LHCN-M2 (cell line): ENCODE data around the gene C6orf47. TPM values are rescaled to one million over a fixed set of nuclear protein-coding genes. Genes with fewer than 3 reads are reported as not detected.

ENCODE experiments used
- DNase-seq: peaks from one replicate; pipeline ENCODE4 v3.0.0-alpha.2; 2012; ENCODE audit warnings: low read depth
- total RNA-seq: library from RNA; depleted of rRNA; stranded (reverse); fragments of >200 nt; gene quantifications from 2 replicates; pipeline ENCODE4 v1.2.3, GENCODE V29; 2014

The C6orf47 gene
- total RNA-seq, 1 experiment from 2014 or later: 30.0 TPM

GRCh38 chr6:31687860-31688693 lies 27.5 kb upstream of the C6orf47 start:
- DNase-seq: no peak

- peak; percentile 48 for DNase-seq
Measured at GRCh38 chr6:31687321-31687720, 26.7 kb upstream of the C6orf47 start.

- DNase-seq: no peak
Measured at GRCh38 chr6:31686483-31686882, 25.9 kb upstream of the C6orf47 start.

DNA sequence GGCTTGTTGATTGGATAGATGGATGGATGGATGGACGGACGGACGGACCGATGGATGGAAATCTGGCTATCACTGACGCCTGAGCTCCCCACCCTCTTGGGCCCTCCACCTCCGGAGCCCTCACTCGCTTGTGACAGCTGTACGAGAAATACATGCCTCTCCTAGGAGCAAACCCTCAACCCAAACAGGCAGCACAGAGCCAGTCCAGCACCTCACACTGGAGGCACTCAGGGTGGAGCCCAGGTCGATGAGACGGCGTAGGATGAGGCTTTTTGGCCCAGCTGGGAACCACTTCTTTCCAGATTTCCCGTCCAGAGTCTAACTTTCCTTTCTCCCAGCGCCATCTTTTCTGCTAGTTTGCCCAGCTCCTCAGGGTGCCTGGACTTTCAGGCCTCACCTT lies 23.0 kb upstream of the C6orf47 start:
- no peak for DNase-seq

DNA sequence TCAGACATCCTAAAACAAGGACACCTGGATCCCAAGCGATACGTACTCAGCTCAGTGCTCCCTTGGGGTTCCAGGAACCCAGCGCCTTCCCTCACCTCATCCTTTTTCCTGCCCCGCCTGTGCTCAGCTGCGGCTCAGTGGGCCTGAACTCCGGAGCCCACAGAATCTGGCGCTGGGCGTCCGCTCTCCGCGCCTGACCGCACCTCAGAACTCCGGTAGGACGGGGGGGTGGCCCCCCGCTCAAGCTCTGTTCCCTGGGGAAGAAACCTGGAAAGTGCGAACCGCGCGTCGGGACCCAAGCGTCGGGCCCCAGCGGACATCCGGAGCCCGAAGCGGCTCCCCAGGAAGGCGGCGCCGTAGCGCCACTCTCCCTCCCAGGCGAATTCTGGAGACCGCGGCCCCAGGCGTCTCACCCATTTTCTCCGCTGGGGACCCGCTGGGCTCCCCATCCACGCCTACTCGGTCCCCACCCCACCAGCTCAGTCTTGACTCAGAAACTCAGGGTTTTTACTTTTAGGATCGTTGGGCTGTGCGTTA lies 20.6 kb upstream of the C6orf47 start:
- DNase-seq: peak; percentile 40

GRCh38 chr6:31680226-31681134 lies 19.9 kb upstream of the C6orf47 start, which contains the start of gene LY6G5C:
LY6G5C (minus strand) TSS chr6:31681067; CDS start chr6:31680373, 694 bp downstream.
- DNase-seq: peak; percentile 90

- no peak for DNase-seq
Measured at GRCh38 chr6:31677955-31678354, 17.4 kb upstream of the C6orf47 start.

DNA sequence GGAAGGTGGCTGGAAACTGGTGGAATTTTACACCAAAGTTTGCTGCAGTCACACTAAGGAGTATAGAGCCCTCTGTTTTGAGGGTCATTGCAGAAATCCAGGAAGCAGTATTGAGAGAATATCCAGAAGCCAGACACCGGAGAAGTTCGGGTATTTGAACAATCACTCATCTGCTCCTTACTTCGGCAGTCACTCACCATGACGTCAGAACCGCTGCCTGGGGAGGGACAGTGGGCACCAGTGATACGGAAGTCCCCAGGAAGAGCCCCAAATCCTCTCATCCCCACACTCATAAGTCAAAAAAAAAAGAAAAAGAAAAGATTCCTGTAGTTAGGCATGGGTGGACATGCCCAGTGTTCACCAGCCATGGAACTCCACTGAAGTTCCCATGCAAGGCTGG lies 16.3 kb upstream of the C6orf47 start:
- no peak for DNase-seq

GRCh38 chr6:31676322-31676903 lies 15.8 kb upstream of the C6orf47 start:
- no peak for DNase-seq

DNA sequence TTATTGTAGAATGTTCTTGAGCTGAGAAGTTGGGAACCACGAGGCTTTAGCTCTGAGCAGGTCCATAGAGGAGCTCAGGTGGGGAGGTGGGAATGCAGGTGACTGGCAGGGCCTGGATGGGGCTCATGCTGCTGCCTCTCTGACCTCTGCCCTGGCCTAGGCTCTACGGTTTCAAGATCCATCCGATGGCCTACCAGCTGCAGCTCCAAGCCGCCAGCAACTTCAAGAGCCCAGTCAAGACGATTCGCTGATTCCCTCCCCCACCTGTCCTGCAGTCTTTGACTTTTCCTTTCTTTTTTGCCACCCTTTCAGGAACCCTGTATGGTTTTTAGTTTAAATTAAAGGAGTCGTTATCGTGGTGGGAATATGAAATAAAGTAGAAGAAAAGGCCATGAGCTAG lies 9.1 kb upstream of the C6orf47 start, which contains the start of gene LY6G5B:
LY6G5B (plus strand) TSS at position 301 of the 400 bp plus-strand sequence. CDS start 975 bp downstream, outside the sequence.
- DNase-seq: no peak

DNA sequence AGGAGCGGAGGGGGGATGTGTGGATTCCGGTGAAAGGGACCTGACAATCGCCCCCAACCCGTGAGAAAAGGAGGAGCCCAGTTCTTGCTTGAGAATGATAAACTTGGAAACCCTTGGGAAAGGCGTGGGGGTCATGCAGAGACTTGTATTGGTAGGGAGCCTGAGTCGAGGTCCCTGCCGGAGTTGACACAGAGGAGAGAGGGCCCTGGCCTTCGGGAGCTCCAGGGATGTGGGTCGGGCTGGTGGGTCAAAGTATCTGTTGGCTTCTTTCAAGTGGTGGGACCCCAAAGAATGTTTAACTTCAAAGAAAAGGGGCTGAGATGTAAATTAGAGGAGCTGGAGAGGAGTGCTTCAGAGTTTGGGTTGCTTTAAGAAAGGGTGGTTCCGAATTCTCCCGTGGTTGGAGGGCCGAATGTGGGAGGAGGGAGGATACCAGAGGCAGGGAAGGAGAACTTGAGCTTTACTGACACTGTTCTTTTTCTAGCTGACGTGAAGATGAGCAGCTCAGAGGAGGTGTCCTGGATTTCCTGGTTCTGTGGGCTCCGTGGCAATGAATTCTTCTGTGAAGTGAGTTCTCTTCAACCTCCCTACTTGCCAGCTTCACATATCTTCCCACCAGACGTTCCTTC lies 5.9 kb upstream of the C6orf47 start:
- DNase-seq: no peak

- peak; percentile 97 for DNase-seq
Measured at GRCh38 chr6:31665501-31666336, 5.1 kb upstream of the C6orf47 start, which contains the start of gene CSNK2B. CSNK2B (plus strand) TSS chr6:31666080; CDS start chr6:31666832, 752 bp downstream.

DNA sequence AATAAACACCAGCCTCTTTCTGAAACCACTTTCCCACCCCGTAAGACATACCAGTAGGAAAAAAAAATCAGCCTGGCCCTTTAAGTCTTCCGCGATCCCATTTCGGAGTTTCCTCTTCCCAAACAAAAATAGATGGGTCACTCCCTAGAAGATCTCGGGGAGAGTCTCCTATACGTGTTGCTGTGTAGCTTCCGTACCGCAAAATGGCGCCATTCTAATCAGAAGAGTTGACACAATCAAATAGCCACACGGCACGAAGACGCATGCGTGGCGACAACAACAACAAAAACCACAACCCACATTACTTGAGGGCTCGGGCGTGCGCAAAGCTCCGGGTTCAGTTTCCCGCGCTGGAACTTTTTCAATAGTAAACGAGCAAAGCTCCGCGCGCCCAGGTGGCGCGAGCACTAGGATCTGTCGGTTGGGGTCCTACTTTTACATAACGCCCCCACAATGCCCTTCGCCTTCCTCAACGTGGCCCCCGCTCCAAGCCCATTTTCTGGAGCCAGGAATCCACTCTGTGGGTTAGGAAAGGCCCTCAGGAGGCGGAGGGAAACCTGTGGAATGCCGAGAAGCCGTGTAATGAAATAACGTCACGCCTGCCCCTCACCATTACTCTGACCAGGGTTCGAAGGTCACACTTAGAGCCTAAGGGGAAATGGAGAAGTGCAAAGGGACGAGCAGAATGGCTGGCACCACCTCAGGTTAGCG lies 4.4 kb upstream of the C6orf47 start, which contains the start of gene GPANK1:
GPANK1 (minus strand) TSS at position 208 of the 711 bp plus-strand sequence. CDS start 519 bp downstream, outside the sequence.
- DNase-seq: peak; percentile 97

GRCh38 chr6:31663961-31664789 lies 3.6 kb upstream of the C6orf47 start:
- DNase-seq: peak; percentile 88

DNA sequence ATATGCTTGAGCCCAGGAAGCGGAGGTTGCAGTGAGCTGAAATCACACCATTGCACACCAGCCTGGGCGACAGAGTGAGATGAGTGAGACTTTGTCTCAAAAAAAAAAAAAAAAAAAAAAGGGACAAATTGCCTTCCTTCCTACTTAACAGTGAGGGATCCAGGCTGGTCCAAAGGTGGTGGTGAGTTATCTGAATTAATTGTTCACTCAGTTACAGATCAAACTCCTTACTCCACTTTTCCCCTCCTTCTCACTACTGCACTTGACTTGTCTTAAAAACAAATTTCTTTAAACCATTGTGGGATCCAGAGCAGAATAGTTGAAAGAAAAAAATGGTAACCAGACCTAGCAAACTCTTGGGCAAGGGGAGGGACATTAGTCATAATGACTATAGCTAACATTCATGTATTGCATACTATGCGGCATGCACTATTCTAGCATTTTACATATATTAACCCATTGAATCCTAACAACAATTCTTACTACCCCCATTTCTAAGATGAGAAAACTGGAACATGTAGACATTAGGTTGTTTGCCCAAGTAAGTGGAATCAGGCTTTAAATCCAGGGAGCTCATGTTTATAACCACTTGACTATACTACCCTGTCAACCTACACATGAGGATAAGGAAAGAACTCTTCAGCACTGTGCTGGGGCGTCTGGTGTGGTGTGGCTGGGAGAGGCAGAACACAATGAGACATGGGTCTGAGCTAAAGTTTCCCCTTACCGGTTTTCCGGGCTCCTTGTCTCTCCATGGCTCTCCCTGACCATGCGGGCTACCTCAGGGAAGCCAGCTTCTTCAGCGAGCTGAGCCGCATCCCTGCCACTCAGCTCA lies 2.8 kb upstream of the C6orf47 start:
- peak; percentile 41 for DNase-seq

DNA sequence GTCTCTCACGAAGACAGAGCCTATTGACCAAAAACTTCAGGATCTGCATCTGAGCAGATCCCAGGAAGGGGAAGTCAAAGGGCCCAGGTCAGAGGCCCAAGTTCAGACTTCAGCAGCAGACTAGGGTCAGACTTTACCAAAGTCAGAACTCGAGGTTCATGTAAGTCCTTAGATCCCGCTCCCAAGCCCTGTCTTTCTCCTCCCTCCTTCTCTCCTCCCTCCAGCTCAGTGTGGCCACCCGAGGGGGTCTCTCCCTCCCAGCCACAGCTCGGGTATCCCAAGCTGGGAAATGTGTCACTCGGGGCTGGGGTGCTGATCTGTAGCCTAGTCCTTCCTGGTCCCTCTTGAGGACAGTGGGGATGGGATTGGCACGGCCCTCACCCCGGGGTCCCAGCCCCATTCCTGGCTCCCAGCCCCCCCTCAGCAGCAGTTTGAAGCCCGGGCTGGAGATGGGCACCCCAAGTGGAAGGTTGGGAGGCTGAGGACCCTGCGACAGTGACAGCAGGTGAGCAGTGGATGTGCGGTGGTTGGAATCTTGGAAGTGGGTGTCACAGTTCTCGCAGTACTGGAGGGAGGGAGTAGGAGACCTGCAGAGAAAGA lies 1.6 kb upstream of the C6orf47 start:
- DNase-seq: no peak
